Esophagus squamous epithelium (tissue), 4 donors: Measurements from ENCODE around the gene CTNNA2.

Source experiments
- POLR2A ChIP-seq, 4 donors: fragments of 450-650 bp; IDR thresholded peaks; one replicate each; pipeline ENCODE4 v1.6.1; 2017; ENCODE audit warnings: antibody characterized with exemption in 4 of 4, mild to moderate bottlenecking in 4 of 4, moderate library complexity in 3 of 4
- TF ChIP-seq, protein P1 (sequence below), 6 experiments: fragments of 450-650 bp in 4 of 6; fragments of 200-600 bp in 2 of 6; sonication (generic) in 2 of 6; IDR thresholded peaks; one replicate each; pipeline ENCODE4 v1.5.1; 2016 to 2019; ENCODE audit warnings: antibody characterized with exemption in 6 of 6, mild to moderate bottlenecking in 4 of 6, moderate library complexity in 4 of 6

DNA sequence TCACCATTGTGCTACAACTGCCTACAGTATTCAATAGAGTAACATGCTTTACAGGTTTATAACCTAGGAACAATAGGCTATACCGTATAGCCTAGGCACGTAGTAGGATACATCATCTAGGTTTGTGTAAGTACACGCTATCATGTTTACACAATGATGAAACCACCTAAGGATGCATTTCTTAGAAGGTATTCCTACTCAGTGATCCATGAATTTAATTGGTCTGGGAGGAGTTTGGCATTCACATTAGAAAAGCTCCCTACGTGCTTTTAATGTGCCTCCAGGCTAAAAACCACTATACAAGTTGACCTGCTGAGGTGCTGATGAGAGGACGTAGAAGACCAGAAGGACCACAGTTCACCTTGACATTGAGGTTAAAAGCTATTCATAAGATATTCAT lies 946.2 kb downstream of the CTNNA2 start:
- TF ChIP-seq, protein P1, sequence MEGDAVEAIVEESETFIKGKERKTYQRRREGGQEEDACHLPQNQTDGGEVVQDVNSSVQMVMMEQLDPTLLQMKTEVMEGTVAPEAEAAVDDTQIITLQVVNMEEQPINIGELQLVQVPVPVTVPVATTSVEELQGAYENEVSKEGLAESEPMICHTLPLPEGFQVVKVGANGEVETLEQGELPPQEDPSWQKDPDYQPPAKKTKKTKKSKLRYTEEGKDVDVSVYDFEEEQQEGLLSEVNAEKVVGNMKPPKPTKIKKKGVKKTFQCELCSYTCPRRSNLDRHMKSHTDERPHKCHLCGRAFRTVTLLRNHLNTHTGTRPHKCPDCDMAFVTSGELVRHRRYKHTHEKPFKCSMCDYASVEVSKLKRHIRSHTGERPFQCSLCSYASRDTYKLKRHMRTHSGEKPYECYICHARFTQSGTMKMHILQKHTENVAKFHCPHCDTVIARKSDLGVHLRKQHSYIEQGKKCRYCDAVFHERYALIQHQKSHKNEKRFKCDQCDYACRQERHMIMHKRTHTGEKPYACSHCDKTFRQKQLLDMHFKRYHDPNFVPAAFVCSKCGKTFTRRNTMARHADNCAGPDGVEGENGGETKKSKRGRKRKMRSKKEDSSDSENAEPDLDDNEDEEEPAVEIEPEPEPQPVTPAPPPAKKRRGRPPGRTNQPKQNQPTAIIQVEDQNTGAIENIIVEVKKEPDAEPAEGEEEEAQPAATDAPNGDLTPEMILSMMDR (IDR thresholded peaks at IDR 0.05): no peak
- no peak for TF ChIP-seq POLR2A (IDR thresholded peaks at IDR 0.05)
